HG03108 (cell line): ENCODE data around the gene WWOX.

Experiments
- ATAC-seq: cut with Tn5 transposase; IDR thresholded peaks from one replicate; pipeline ENCODE4 v1.9.1; 2021; ENCODE audit warnings: moderate library complexity; ENCODE audit not compliant: unreplicated experiment

WWOX gene

DNA sequence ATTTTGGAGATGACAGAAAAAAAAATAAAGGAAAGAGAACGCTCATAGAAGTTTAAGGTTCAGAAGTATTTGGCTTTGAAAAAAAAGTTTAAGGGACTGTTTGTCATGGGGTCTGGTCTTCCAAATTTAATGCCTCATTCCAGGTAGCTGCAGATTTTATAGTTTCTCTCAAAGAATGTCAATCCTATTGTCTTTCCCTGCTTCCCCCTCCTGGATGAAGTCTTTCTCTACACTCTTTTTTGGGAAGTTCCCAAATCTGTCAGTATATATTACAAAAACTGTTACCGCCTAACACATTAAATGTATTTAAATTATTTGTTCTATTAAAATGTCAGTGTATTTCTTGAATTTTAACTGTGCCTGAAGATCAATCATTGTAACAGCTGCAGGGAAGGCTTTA is 1043.6 kb downstream of the WWOX start:
- no peak for ATAC-seq

DNA sequence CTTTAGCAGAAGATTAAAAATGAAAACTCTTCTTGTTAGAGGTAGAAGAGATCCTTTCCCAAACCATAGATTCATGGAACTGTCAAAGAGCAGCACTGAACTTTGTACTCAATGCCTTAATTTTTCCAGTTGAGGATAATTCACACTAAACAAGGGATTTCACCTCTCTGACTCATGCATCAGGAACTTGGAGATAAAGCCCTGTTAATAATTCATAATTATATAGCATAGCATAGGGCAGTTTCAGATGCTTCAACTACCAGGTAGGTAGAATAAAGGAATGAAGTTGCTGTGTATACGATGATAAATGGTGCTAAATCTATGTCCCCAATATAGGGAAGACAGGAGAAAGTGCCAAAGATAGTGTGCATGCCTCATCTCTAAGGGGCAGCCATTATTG is 1050.7 kb downstream of the WWOX start:
- no peak for ATAC-seq

DNA sequence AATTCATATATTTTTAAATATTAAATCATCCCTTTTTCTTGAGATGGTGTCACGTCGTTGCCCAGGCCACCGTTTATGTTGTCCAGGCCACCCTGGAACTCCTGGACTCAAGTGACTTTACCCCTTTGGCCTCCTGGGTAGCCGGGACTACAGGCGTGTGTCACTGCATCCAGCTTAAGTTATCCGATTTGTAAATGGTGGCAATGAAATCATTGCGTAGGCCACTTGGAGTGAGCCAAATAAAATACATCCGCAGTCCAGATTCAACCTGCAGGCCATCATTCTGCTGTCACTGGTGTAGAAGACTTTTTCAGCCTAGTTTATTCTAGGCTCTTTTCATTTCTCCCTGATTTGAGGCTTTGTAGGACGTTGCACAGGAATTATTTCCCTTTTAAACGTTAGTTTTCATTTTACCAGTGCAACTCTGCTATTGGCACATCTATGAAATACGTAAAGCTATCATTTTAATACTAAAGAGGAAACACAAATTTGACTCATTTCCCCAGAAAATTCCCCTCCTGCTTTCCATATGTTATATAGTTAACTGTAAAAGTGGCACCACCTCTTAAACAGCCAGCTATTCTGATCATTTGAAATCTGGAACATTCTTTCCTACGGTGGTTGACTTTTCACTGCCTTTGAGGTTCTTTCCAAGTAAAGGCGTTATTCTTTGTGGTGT is 1051.3 kb downstream of the WWOX start:
- no peak for ATAC-seq

DNA sequence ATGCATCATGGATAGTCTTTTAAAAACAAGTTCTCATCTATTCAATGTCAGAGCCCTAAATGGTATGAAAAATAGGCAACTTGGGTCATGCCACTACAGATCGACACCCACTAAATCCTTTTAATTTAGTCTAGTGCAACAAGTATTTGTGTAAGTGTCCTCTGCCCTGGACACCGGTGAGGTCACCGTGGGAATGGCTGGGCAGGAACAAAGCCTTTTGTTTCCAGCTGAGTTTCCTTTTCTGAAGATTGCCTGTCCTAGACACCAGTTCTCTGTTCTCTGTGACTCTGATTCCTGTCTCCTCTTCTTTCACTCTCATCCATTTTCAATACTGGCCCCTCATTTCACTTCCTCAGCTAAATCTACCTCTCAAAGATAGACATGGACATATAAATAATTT is 1054.6 kb downstream of the WWOX start:
- ATAC-seq = no peak

DNA sequence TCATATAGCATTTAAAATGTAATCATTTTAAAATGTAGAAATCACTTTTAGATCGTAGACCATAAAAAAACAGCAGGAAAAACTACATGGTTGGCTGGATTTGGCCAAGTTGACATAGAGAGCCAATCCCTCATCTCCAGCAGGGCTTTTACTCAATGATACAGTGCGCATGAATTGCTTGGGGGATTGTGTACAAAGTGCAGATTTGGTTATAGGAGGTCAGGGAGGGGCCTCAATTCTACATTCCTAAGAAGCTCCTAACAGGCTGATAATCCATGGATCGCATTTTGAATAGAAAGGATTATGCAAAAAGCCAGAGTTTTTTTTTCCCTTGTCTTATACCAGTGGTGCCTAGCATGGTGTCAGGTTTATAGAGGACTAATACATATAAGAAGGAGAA is 1056.0 kb downstream of the WWOX start:
- no peak for ATAC-seq

DNA sequence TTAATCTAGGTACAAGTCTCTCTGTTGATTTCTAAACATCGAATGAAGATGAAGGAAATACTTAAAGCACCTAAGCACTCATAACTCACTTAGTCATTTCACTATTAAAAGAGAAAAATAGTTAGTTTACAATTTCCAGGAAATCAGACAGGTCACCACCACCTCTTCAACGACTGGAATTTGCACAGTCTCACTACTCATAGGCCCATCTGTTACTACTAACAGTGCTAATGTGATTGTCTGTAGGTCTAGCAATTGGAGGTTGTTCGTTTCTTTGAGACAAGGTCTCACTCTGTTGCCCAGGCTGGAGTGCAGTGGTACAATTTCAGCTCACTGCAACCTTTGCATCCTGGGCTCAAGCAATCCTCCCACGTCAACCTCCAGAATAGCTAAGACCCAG is 1056.5 kb downstream of the WWOX start:
- ATAC-seq = no peak

DNA sequence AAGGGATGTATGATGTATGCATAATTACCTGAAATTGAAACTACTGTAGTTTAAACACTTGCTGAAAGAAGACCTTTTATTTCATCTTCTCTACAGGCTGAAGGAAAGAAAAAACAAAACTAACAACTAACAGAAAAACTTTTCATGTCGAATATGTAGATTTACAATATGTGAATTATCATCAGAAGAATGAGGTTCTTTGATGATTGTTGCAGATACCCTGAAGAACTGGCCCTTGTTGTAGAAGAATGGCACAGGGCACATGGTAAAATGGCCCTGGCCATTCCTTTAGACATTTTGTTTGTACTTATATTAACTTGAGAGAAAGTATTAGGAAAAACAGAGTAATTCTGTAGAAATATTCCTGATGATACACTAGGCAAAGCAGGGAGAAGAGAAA is 1057.3 kb downstream of the WWOX start:
- ATAC-seq = no peak

DNA sequence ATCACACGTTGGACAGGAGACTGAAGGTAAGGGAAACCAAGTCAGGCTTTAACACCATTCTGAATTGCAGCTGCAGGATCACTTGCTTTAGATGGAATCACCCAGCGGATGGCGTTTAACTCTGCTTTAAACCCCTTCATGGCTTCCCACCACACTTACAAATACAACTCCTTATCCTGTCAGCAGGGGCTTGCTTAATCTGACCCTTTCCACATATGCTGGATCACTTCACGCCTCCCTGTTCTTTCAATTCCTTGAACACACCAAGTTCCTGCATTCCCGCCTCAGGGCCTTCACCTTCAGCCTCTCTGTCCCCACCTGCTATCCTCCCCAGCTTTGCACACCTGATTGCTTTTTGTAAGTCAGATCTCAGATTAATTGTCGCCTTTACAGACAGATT is 1058.9 kb downstream of the WWOX start:
- ATAC-seq = no peak

DNA sequence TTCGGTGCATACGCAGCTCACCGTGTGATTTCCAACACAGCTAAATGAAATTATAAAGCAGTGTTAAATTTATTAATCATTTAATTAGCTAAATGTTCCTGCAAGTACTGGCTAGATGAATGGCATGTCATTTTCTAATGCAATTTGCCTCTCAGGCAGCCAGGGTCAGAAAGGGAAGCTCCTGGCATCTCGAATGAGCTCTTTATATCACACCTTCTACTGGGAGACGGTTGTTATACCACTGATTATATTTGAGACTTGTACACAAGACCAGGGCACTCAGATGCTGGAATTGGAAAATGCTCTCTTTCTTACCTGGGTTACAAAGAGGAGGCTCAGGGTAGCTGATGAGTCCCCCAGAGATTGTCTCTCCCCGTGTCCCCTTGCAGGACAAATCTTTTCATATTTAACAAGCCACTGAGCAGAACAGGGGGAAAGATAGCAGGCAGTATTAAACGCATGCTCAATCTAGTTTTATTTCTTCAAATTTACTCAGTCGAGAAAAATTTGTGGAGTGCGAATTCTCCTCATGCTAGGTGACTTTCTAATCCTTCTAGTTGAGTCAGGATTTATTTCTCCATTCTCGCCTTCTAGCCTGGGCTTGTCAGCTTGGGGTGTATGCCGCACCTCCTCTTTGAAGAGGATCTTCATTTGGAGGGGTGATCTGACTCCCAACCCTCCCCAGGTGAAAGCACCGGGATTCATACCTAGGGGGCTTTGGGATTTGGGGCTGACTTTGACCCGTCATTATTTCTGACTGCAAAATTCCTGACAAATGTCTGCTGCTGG is 1060.0 kb downstream of the WWOX start:
- no peak for ATAC-seq

DNA sequence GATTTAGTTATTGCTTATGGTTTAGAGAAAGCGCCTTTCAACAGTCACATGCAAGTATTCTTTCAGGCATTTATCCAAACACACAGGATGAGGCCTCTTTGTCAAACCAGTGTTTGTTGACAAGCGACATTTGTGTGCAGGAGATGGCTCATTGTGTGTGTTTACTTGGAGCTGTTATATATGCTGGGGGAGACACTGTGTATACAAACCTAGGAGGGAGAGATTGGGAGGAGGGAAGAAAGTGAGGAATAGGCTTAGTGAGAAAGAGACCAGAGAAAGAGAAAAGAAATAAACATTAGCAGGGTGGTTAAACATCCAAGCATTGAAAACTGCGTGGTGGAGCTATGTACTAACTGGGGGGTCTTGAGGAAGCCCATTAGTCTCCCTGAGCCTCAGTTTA is 1063.5 kb downstream of the WWOX start:
- no peak for ATAC-seq

DNA sequence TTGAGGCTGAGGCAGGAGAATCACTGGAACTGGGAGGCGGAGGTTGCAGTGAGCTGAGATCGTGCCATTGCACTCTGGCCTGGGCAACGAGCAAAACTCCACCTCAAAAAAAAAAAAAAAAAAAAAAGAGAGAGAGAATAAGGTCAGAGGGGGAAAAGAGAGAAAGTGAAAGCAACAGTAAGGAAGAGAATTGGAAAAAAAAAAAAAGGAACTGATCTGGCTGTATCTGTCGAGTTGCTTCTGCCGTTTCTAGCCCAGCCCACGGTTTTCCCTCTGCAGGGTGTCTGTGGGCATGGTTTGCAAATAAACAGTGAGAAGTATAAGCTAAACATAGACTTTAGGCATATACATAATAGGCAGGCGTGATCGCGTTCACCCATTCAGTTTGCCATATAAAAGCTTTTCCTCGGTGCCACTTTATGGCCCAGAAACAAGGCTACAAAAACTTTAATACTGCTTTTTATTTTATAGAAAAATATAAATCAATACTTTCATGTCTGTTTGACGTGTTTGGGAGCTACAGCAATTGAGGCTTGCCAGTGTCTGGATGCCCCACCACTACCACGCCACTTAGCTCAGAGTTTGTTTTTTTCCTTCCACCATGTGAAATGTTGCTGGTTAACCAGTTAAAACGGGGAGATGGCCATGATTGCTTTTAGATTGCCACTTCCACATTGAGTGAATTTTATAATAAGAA is 1064.4 kb downstream of the WWOX start:
- ATAC-seq = no peak

DNA sequence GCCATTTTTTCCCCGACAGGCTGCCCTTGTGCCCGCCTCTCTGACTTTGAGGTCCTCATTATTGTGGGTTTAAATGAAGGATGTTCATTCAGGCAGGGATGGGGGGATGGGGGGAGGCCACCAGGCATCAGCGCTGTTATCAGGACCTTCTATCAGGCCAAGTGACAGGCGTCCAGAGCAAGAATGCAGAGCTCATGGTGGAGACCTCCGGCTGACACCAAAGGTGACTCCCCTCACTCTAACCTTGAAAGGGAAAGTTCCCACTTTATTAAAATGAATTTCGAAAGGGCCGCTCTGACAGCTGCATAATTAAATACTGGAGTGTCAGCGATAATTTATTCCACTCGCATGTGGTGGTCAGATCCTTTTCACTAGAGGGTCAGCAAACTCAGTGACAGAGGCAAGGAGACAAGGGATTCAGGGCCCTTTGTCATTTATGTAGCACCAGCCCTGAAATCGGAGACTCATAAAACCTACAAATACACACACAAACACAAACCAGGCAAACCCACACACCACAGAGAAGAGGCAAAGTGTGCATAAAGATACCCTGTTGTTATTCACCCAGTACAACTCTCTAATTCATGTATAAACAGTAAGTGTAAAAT is 1065.0 kb downstream of the WWOX start:
- no peak for ATAC-seq

DNA sequence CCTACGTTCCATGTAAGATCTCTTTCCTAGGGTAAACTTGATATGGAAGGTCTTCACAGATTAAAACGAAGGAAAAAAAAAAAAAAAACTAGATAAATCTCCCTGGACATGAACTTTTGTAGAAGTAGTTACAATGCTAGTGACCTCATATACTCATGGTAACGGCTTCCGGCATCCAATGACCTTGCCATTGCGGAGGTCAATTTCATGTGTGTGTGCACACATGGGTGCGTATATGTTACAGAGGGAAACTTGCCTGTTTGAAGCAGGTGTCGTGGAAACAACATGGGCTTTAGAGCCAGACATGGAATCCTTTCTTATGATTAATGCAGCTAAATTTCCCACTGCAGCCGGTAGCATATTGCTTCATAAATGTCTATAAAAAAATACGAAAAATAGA is 1065.6 kb downstream of the WWOX start:
- ATAC-seq = no peak

DNA sequence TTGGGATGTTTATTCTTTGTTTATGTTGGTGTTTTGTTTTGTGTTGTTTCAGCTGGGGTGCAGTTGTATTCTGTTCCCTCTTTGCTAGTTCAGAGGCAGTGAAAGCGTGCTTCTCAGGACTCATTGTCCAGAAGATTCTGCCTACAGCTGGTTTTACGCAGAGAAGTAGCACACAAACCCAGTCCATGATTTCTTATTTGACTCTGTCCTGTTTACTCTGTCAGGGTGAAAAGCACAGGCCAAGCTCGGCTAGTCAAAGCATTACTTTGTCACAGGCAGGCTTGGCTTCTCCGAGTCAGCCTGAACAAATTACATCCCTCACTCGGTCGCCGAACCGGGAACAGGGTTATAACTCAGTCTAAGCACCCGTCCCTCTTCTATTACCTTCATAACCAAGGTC is 1066.1 kb downstream of the WWOX start:
- no peak for ATAC-seq

DNA sequence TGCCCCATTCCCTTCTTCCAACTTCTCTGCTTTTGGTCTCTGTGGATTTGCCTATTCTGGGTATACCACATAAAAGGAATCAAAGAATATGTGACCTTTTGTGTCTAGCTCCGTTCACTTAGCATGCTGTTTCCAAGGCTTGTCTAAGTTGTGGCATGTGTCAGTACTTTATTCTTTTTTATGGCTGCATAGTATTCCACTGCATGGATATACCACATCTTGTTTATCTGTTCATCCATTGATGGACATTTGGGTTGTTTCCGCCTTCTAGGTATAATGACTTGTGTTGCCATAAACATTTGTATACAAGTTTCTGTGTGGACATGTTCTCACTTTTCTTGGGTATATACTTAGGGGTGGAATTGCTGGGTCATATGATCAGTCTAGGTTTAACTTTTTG is 1068.4 kb downstream of the WWOX start:
- no peak for ATAC-seq

DNA sequence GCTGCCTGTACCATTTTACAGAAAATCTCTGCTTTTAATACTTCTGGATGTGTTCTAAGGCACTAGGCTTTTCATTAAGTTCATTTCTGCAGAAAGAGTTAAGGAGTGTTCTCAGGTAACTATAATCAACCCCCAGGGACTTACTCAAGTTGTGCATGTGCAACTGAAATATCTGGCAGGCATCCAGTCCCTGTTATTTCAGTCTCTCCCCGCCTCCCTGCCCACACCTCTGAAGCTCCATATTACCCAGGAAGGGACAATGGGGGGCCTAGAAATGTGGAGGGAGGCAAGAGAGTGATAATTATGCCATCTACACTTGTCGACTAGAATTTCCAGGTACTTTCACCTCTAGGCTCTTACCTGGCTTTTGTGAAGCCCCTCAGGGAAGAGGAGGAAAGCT is 1068.9 kb downstream of the WWOX start:
- no peak for ATAC-seq

DNA sequence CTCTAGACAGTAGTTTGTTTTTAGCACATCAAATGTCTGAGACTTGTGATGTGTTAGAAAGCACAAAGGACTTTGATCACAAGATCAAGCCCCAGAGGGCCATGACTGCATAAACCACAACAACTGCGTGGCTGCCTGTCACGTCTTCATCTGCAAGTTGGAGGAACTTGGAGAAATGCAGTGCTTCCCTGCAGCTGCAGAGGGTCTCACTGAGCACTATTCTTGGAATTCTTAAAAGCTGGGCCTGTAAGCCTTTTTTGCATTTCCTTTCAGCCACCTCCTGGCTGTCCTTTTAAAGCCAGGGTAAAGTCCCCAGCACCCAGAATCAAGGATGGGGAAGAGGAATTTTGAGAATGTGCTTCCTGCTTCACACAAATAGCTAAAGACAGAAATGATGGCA is 1069.8 kb downstream of the WWOX start:
- ATAC-seq = no peak

DNA sequence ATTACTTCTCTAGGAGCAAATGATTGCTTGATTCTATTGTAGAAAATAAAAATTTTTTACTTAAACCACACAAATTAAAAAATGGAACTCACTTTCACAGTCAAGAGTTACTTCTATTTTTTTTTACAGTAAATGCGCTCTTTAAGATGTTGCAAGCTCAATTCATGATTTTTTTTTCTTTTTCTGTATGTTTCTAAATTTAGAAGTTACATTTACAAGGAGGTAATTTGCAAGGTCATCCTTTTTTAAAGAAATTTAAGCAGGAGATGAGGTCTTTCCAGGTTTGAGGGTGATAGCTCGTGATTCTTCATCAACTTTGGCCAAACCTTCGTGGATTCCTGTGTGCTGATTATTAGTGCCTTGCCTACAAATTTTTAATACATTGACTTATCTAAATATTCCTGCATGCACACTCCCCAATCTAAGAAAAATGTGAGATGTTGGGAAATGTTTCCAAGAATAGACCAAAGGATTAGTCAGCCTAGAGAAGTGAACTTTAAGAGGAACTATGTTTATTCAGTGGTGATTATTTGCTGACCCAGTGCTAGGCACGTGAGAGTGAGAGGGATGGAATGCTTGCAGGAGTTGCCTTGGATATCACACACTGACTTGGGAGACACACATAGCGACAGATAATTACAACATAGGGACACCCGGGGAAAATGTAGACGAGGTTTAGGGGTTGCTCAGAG is 1071.2 kb downstream of the WWOX start:
- no peak for ATAC-seq

DNA sequence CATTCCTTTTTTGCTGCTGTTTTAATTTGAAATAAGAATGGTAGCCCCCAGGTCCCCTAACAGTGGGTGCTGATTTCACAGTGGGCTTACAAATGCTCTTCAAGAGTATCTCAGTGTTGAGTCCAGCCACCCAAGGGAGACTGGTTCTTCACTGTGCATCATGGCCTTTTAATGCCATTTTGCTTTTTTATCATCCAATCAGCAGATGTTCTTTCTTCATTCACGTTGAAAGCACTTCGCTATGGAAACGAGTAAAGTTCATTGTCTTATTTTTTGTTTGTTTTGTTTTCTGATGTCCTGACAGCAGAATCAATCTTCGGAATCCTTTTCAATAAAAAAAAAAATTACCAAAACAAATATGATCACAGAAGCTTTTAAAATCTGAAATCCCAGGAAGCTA is 1072.0 kb downstream of the WWOX start:
- no peak for ATAC-seq

DNA sequence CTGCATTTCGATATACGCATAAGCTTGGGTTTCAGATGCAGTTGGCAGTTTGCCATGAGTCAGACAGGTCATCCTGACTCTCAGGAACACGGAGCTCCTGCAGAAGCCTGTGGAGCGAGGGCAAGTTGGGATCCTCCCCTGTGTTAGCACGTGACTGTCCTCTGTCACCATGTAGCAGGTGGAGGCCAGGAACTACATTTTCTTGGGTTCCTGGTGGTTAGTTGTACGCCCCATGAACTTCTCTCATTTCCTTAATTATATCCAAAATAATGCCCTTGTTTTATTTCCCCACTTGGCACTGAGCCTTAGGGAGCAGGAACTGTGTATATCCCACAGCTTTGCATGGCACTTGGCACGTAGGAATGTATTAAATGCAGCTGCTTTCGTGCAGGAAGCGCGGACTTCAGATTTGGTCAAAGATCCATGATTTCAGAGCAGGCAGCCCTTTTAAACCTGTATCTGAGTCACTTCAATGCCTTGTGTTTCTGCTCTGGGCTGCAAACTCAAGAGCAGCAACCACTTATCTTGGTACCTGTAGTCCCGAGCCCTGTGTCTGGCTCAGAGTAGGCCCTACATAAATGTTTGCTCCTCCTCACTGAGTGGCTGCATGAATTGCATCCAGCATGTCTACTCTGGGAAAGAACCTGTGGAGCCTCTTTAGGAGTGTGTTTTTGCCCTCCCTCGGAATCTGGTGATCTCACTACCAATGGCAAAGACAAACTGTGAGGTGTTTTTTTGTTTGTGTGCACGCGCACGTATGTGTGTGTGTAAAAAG is 1072.7 kb downstream of the WWOX start:
- ATAC-seq = no peak
